ENCODE data around the gene PTP4A1. TPM values are rescaled to one million over a fixed set of nuclear protein-coding genes. Genes with fewer than 3 reads are reported as not detected.

The PTP4A1 gene
- total and polyA plus RNA-seq, 2 of the 13 experiments (the other 11 are each of a cell fraction or from before 2014, with no cell fraction given) = 141 to 376 TPM

- TF ChIP-seq, protein P1, sequence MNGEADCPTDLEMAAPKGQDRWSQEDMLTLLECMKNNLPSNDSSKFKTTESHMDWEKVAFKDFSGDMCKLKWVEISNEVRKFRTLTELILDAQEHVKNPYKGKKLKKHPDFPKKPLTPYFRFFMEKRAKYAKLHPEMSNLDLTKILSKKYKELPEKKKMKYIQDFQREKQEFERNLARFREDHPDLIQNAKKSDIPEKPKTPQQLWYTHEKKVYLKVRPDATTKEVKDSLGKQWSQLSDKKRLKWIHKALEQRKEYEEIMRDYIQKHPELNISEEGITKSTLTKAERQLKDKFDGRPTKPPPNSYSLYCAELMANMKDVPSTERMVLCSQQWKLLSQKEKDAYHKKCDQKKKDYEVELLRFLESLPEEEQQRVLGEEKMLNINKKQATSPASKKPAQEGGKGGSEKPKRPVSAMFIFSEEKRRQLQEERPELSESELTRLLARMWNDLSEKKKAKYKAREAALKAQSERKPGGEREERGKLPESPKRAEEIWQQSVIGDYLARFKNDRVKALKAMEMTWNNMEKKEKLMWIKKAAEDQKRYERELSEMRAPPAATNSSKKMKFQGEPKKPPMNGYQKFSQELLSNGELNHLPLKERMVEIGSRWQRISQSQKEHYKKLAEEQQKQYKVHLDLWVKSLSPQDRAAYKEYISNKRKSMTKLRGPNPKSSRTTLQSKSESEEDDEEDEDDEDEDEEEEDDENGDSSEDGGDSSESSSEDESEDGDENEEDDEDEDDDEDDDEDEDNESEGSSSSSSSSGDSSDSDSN (CRISPR knock-in tag; IDR thresholded peaks at IDR 0.05) = no peak
- TF ChIP-seq PRMT3 (CRISPR knock-in tag; IDR thresholded peaks at IDR 0.05; ENCODE audit: borderline replicate concordance, low read depth) (no peak), ONECUT2 (CRISPR knock-in tag; IDR thresholded peaks at IDR 0.05) (no peak), SIN3A (IDR thresholded peaks at IDR 0.05; ENCODE audit: borderline replicate concordance, low read depth, low read length) (0 out of 2 replicates have a peak, but pooled peaks have one; percentile 53), ZMAT3 (CRISPR knock-in tag; conservative IDR thresholded peaks at IDR 0.05) (no peak), THAP11 (CRISPR knock-in tag; IDR thresholded peaks at IDR 0.05) (peak; percentile 63), MYNN (CRISPR knock-in tag; IDR thresholded peaks at IDR 0.05; ENCODE audit: low read depth) (no peak), KDM1A (CRISPR knock-in tag; IDR thresholded peaks at IDR 0.05) (no peak), ZNF12 (CRISPR knock-in tag; IDR thresholded peaks at IDR 0.05) (0 out of 2 replicates have a peak, but pooled peaks have one; percentile 4), SALL1 (CRISPR knock-in tag; IDR thresholded peaks at IDR 0.05) (no peak; the same call in 1 of the 2 replicates), TOE1 (CRISPR knock-in tag; IDR thresholded peaks at IDR 0.05) (no peak), DNMT3B (CRISPR knock-in tag; conservative IDR thresholded peaks at IDR 0.05) (no peak; the same call in none of the 2 replicates), ZNF749 (CRISPR knock-in tag; IDR thresholded peaks at IDR 0.05; ENCODE audit: borderline replicate concordance) (no peak), RNF219 (CRISPR knock-in tag; IDR thresholded peaks at IDR 0.05) (0 out of 2 replicates have a peak, but pooled peaks have one; percentile 1), ZNF441 (CRISPR knock-in tag; IDR thresholded peaks at IDR 0.05; ENCODE audit: borderline replicate concordance) (peak; percentile 72; the same call in 1 of the 2 replicates), THAP9 (CRISPR knock-in tag; IDR thresholded peaks at IDR 0.05; ENCODE audit: borderline replicate concordance) (no peak), MTERF4 (CRISPR knock-in tag; IDR thresholded peaks at IDR 0.05) (no peak), ZNF430 (CRISPR knock-in tag; IDR thresholded peaks at IDR 0.05) (no peak), ZSCAN30 (CRISPR knock-in tag; IDR thresholded peaks at IDR 0.05) (peak; percentile 2; the same call in 1 of the 2 replicates)
- TF ChIP-seq, protein P2, sequence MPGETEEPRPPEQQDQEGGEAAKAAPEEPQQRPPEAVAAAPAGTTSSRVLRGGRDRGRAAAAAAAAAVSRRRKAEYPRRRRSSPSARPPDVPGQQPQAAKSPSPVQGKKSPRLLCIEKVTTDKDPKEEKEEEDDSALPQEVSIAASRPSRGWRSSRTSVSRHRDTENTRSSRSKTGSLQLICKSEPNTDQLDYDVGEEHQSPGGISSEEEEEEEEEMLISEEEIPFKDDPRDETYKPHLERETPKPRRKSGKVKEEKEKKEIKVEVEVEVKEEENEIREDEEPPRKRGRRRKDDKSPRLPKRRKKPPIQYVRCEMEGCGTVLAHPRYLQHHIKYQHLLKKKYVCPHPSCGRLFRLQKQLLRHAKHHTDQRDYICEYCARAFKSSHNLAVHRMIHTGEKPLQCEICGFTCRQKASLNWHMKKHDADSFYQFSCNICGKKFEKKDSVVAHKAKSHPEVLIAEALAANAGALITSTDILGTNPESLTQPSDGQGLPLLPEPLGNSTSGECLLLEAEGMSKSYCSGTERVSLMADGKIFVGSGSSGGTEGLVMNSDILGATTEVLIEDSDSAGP (CRISPR knock-in tag; IDR thresholded peaks at IDR 0.05; ENCODE audit: borderline replicate concordance) = no peak
Measured at GRCh38 chr6:63573899-63574553, 1.7 kb downstream of the PTP4A1 start (continued).
